OCI-LY3 (cell line): ENCODE results near the gene KCNH3.

Experiments used
- H2AFZ ChIP-seq: fragments of 200-600, 300-600 bp; shearing (Covaris generic); 2 replicates; pipeline ENCODE4 v1.6.0; 2014; ENCODE audit warnings: antibody characterized with exemption, low read depth, low read length
- H3K27ac ChIP-seq: fragments of 200-600, 300-600 bp; sonication (generic); 2 replicates; pipeline ENCODE4 v1.5.1; 2014; ENCODE audit warnings: mild to moderate bottlenecking, low read length, moderate library complexity, mixed read lengths
- H3K27me3 ChIP-seq: fragments of 200-600, 300-600 bp; sonication (generic); 2 replicates; pipeline ENCODE4 v1.6.1; 2014; ENCODE audit warnings: low read depth, low read length, mixed read lengths
- H3K36me3 ChIP-seq: fragments of 200-600, 300-600 bp; sonication (generic); replicated peaks from 2 replicates; pipeline ENCODE3; 2014; ENCODE audit warnings: low read depth, low read length, mixed read lengths
- H3K4me1 ChIP-seq: fragments of 300-600, 200-600 bp; sonication (generic); 2 replicates; pipeline ENCODE4 v1.6.1; 2014; ENCODE audit warnings: low read length, mixed read lengths
- H3K4me2 ChIP-seq: fragments of 200-600, 300-600 bp; sonication (generic); 2 replicates; pipeline ENCODE4 v1.6.1; 2014; ENCODE audit warnings: low read length, mixed read lengths
- H3K4me3 ChIP-seq: fragments of 300-600, 200-600 bp; sonication (generic); 2 replicates; pipeline ENCODE4 v1.5.1; 2014; ENCODE audit warnings: antibody characterized with exemption, mild to moderate bottlenecking, low read length, moderate library complexity
- H3K79me2 ChIP-seq: fragments of 300-600, 200-600 bp; shearing (Covaris generic); 2 replicates; pipeline ENCODE4 v1.6.1; 2014; ENCODE audit warnings: mild to moderate bottlenecking, low read length, mixed read lengths
- H3K9ac ChIP-seq: fragments of 300-600, 200-600 bp; shearing (Covaris generic); 2 replicates; pipeline ENCODE4 v1.6.0; 2014; ENCODE audit warnings: mild to moderate bottlenecking, low read length, moderate library complexity
- H3K9me3 ChIP-seq: fragments of 200-600, 300-600 bp; shearing (Covaris generic); 2 replicates; pipeline ENCODE4 v1.6.1; 2014; ENCODE audit warnings: low read length, mixed read lengths; ENCODE audit not compliant: insufficient read depth
- H4K20me1 ChIP-seq: fragments of 200-600, 300-600 bp; sonication (generic); 2 replicates; pipeline ENCODE4 v1.6.1; 2016; ENCODE audit warnings: low read length, mixed read lengths; ENCODE audit not compliant: insufficient read depth
- CTCF ChIP-seq: fragments of 200-600, 300-600 bp; sonication (generic); IDR thresholded peaks from 2 replicates; pipeline ENCODE4 v1.5.1; 2014; ENCODE audit warnings: antibody characterized with exemption, low read length, low read depth
- EZH2phosphoT487 ChIP-seq: fragments of 200-600 bp; shearing (Covaris generic); IDR thresholded peaks from 2 replicates; pipeline ENCODE4 v1.6.1; 2018; ENCODE audit warnings: antibody characterized with exemption, mixed run types, low read depth

The KCNH3 gene

GRCh38 chr12:49548481-49548821, 9.6 kb downstream of the KCNH3 start:
- H2AFZ ChIP-seq, result no peak overlapping the region
- H3K36me3 ChIP-seq, result no peaks in the 10 kb centered on the region
- H3K4me3 ChIP-seq, result peak overlapping the region; percentile 79
- H4K20me1 ChIP-seq, result no peaks in the 10 kb centered on the region
- TF ChIP-seq CTCF (no peak), EZH2phosphoT487 (no peak)
- H3K27me3 ChIP-seq, result 0 out of 2 replicates have a peak, but pooled peaks cover 4% of the 10 kb centered on the region
- peak overlapping the region; percentile 56 for H3K4me2 ChIP-seq
- no peaks in the 10 kb centered on the region for H3K79me2 ChIP-seq
- H3K4me1 ChIP-seq, result no peaks in the 10 kb centered on the region
- H3K9me3 ChIP-seq, result no peaks in the 10 kb centered on the region
- H3K9ac ChIP-seq, result peak overlapping the region; percentile 60; the same call in 1 of the 2 replicates
- no peak overlapping the region for H3K27ac ChIP-seq

- Histone ChIP-seq H3K79me2 (no peaks in the 10 kb centered on the region), H4K20me1 (no peaks in the 10 kb centered on the region), H3K4me3 (peak overlapping the region; percentile 79), H2AFZ (peak overlapping the region; percentile 74; the same call in 1 of the 2 replicates), H3K27me3 (0 out of 2 replicates have a peak, but pooled peaks cover 4% of the 10 kb centered on the region), H3K36me3 (no peaks in the 10 kb centered on the region), H3K4me1 (no peaks in the 10 kb centered on the region), H3K9ac (peak overlapping the region; percentile 60; the same call in 1 of the 2 replicates), H3K4me2 (peak overlapping the region; percentile 56), H3K27ac (no peak overlapping the region), H3K9me3 (no peaks in the 10 kb centered on the region)
- TF ChIP-seq CTCF, result peak; percentile 21; the same call in 1 of the 2 replicates
- no peak for TF ChIP-seq EZH2phosphoT487
Measured at GRCh38 chr12:49548822-49549648, 10.2 kb downstream of the KCNH3 start.

- H3K4me3 ChIP-seq, result peak overlapping the region; percentile 79
- H3K9me3 ChIP-seq, result no peaks in the 10 kb centered on the region
- H2AFZ ChIP-seq, result peak overlapping the region; percentile 74; the same call in 1 of the 2 replicates
- no peak overlapping the region for H3K27ac ChIP-seq
- no peaks in the 10 kb centered on the region for H3K36me3 ChIP-seq
- no peak for TF ChIP-seq EZH2phosphoT487
- no peak for TF ChIP-seq CTCF
- peak overlapping the region; percentile 60; the same call in 1 of the 2 replicates for H3K9ac ChIP-seq
- H3K27me3 ChIP-seq, result 0 out of 2 replicates have a peak, but pooled peaks cover 4% of the 10 kb centered on the region
- H4K20me1 ChIP-seq, result no peaks in the 10 kb centered on the region
- no peaks in the 10 kb centered on the region for H3K79me2 ChIP-seq
- H3K4me2 ChIP-seq, result peak overlapping the region; percentile 56
- H3K4me1 ChIP-seq, result no peaks in the 10 kb centered on the region
Measured at GRCh38 chr12:49549735-49550692, 11.2 kb downstream of the KCNH3 start.
